GM19025 (cell line): Measurements from ENCODE around the gene TMEM252.
A peak's percentile ranks its signal among the peaks of the same experiment; 100 is the strongest.

Source experiments
- ATAC-seq: cut with Tn5 transposase; IDR thresholded peaks from one replicate; pipeline ENCODE4 v1.9.1; 2021; ENCODE audit warnings: mild to moderate bottlenecking, low read depth, moderate library complexity; ENCODE audit not compliant: unreplicated experiment

TMEM252 gene, protein sequence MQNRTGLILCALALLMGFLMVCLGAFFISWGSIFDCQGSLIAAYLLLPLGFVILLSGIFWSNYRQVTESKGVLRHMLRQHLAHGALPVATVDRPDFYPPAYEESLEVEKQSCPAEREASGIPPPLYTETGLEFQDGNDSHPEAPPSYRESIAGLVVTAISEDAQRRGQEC

DNA sequence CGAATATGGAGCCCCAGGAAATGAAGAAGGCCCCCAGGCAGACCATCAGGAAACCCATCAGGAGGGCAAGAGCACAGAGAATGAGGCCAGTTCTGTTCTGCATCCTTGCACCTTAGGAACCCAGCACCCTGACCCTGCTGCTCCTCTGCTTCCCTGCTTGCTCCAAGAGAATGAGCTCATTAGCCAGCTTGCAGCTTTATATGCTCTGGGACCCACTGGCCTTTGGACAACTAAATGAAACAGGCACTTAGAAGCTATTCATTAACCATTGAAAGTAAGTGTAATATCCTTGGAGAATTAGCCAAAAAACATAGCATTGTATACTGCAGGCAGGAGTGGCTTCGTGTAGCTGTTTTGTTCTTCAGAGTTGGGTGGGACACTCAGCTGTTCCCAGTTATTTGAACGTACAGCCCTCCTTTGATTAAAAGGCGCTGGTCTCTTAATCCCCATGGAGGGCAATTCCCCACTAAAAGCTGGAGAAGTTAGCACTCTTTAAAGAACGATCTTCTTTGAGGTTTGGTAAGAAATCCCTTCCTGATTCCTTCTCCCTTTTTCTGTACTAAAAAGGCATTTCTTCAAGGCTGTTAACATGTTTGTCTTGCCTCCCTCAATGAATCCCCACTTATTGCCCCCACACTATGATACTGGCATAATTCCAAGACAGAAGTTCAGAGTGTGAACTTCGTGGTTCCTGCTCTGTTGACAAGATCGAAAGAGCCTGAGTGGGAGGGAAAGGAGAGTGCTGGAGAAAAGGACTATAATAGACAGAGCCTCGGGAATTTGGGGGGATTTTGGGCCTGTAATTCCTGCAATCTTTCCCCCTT lies at the start of gene TMEM252:
TMEM252 (minus strand) TSS at position 172 of the 824 bp plus-strand sequence; CDS start at position 103, 69 bp downstream.
- ATAC-seq, result no peak

DNA sequence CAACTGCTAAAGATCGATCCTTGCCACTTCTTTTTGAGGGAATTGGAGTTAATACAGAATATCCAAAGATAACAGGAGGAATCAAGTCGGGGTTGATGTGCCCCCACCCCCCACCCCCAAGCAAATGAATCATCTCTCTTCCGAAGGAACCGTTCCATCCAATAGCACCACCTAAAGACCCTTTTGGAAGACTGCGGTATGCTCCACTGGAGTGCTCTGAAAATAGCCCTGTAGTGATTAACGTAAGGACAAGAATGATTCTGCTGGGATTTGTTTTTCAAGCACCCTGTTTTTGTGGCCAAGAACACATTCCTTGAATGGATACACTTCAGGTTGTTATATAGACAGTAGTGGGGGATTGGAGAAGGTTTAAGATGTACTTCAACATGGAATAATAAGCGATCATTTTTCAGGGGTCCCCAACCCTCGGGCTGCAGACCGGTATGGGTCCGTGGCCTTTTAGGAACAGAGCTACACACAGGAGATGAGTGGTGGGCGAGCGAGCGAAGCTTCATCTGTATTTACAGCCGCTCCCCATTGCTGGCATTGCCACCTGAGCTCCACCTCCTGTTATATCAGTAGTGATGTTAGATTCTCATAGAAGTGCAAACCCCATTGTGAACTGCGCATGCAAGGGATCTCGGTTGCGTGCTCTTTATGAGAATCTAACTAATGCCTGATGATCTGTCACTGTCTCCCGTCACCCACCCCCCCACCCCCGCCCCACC lies 44.5 kb upstream of the TMEM252 start:
- ATAC-seq, result no peak

DNA sequence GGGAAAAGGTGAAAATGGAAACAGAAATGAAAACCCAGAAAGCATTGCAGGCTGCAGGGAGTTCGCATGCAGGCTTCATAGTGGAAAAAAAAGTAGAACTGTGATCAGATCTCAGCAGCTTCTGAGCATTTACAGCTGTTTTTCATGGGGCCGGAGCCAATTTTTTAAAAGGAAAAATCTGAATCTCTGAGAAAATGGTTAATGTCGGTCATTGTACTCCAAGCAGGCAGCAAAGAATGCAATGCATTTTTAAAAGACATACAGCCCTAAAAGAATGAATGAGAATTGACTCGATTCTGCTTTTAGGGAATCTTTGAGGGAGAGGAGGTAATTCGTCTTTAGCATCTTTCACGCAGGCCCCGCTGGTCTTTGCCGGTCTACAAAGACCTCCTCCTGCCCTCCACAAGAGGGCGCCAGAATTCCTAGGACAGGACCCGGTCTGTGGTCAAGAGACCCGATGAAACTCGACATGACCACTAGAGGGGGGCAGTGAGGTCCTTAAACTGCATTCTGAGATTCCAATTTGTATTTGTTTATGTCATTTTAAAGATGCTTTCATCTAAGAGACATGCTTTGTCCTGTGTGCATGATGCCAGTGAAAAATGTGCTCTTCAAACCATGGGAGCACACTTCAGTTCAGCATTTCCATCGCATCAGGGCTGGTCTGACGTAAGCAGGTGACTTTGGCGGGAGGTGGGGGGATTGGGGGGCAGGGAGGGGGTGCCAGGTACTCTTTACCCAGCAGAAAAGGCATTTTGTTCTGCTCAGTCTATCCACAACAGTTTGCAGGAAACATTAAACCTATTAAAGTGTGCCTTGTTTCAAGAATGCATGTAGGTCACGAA lies 43.7 kb upstream of the TMEM252 start:
- no peak for ATAC-seq

DNA sequence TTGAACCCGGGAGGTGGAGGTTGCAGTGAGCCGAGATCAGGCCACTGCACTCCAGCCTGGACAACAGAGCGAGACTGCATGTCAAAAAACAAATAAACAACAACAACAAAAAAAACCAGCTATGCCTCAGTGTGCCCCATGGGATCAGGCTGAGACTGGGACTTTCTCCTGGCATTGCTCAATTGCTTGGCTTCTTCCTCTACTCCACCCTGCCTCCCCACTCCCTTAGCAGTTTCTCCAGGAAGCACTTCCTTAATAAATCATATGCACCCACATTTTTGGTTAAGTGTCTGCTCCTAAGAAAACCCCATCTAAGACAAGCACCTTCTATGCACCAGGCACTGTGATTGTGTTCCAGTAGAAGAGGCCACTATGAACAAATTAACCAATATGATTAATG lies 41.0 kb upstream of the TMEM252 start:
- no peak for ATAC-seq

DNA sequence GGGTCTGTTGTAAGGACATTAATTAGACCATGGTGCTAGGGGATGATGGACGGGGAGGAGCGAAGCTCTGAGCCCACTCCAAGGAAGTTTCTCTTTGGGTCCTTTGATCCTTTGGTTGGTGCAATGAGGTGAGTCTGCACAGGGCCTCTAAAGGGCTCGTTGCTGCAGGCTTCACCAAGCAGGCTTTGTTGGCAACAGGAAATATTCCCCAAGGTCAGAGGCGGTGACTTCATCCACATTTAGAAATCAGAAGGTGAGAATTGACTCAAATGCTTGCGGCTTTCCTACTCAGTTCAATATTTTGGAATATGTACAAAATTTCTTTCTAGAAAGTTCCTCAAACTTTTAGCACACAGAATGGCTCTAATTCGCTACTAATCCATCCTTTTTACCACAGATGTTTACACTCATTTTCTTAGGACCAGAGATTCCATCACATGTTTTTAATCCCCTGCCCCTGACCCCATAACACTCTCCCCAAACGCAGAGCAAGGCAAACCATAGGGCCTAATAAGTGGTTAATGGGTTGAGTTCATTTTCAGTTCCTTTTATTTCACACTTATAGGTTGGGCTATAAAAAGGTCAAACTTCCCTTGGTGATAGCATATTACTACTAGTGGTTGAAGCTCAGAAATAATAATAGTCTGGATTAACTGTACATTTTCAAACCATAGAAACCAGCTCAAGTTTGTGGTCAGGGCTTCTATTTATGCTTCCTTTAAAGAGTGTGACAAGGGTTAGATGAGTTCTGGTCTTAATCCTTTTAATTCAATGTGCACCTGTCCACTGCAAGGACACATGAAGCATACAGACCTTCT lies 37.3 kb upstream of the TMEM252 start:
- peak; percentile 77 for ATAC-seq

DNA sequence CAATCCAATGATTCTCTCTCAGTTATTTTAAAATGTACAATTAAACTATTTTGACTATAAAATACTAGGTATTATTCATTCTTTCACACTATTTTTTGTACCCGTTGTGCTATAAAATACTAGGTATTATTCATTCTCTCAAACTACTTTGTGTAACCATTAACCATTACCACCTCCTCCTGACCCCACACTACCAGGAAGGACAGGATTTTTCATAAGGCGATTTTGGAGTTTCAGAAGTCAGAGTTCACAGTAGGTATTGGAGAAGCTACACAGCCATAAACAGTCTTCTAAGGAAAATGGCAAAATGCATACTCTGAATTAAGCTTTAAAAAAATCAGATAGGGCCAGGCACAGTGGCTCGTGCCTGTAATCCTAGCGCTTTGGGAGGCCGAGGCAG lies 35.1 kb upstream of the TMEM252 start:
- no peak for ATAC-seq

DNA sequence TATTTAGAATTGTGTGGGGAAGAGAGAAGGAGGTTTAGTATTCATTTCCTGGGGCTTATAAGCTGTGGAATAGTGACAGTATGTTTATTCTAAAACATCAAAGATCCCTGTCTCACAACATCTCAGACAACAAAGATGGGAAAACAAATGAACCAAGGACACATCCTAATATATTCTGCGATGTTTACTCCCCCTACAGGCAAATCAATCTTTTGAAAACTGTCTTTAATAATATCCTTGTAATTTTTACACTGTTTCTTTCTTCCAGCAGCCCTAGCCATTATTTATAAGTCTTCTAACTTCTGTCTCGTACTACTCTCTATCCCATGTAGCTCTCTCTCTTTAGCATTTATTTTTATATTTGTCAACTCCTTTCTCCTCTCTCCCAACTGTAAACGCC lies 33.5 kb upstream of the TMEM252 start:
- no peak for ATAC-seq

DNA sequence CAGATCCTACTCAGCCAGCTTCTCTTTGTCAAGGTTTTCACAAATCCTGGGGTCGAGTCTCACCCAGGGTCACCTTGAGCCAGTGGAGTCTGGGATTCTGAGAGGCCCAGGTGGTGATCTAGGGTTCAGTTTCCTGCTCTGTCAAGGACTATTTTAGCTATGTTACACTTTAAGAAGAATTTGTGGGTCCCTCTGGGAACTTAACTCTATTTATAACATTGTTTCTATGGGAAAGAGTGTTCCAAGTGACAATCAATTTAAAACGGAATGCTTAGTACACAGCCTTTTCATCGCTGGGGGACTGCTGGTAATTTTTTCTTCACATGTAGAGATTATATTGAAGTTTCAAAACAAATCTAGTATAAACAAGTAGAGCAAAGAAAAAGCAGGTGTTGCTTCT lies 26.9 kb upstream of the TMEM252 start:
- no peak for ATAC-seq

DNA sequence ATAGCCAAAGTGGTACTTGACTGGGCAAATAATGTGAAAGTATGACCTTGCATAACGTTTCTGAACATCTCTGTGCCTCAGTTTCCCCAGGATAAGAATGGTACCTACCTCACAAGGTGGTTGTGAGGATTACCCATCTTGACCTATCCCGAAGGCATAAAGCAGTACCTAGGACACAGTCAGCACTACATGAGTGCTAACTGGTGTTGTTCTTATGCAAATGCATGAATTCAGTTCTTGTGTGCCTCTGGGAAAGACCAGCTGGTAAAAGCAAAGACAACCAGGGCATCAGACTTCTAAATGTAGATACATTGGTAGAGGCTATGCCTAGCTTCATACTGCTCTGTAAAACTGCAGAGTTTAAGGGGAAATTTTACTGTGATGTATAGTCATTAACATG lies 21.8 kb upstream of the TMEM252 start:
- ATAC-seq, result no peak

DNA sequence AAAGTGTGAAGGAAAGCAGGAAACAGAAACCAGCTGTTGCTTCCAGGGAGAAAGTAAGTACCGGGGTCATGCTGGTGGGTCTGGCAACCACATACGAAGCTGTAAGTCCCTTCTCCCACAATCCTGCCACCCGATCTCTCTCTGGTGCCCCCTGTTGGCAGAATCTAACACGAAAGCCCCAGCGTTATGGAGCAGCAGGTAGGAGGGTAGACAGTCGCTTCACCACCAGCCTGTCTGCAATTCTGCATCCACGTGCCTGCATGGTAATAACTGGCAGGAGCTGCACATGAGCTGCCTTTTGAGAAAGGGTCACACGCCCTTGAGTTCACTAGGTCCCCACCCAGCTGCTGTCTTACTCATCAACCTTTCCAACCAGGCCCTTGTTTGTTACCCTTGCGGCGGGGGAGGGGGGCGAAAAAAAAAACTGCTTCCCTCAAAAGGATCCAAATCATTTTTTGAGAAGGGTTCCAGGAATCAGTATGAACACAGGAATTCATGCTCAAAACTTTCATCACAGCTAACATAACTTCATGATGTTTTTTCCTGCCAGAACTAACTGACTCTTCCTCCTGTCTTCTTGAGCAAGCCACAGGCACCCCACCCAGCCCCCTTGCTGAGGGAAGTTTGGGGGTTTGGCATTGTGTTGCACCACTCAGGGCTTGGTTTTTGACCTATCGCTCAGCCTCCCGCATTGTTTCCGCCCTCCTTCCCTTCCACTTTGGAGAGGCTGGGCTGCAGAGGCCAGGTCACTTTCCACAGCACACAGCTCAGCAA lies 19.6 kb upstream of the TMEM252 start:
- no peak for ATAC-seq

DNA sequence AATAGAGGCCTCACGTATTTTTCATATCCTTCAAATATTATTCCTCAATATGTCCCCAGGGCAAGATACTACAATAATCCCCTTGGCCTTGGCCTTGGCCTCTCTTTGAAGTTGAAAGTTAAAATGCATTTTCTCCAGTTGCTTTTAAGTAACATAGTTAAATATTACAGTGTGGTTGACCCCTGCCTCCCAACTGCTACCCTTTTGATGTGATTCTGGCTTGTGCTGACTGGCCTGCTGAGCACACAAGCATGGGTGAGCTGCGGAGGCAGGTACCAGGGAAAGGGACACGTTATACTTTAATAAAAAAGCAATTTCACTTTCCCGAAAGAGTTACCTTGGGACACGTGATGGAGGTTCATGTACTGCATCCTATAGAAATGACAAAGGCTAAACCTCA lies 17.9 kb upstream of the TMEM252 start:
- no peak for ATAC-seq

DNA sequence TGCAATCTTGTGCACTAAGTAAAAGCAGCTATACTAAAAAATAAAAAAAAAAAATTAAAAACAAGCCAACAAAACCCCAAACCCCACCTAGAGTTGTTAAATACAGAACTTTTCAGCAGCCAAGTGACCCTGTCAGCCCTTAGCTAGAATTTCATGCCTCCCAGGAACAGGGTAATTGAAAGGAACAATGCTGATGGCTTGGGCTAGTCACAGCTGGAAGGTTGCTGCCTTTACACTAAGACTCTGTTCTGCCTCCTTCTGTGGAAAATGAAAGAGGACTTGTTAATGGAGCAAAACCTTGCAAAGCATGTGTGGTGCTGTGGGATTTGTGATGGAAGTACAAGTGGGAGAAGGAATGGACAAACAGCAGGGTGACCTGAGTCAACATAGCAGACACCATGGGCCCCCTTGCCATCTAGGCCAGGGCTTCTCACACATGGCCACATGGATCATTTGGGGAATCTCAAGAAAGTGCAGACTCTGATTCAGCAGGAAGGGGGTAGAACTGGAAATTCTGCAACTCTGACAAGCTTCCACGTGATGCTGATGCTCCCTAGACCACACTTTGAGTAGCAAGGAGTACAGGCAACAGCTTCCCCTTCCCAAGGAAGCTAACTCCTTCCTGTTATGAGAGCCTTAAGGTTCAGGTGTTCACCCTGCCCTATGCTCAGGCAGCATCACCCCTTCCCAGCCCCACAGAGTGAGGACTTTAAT lies 14.9 kb upstream of the TMEM252 start:
- no peak for ATAC-seq

DNA sequence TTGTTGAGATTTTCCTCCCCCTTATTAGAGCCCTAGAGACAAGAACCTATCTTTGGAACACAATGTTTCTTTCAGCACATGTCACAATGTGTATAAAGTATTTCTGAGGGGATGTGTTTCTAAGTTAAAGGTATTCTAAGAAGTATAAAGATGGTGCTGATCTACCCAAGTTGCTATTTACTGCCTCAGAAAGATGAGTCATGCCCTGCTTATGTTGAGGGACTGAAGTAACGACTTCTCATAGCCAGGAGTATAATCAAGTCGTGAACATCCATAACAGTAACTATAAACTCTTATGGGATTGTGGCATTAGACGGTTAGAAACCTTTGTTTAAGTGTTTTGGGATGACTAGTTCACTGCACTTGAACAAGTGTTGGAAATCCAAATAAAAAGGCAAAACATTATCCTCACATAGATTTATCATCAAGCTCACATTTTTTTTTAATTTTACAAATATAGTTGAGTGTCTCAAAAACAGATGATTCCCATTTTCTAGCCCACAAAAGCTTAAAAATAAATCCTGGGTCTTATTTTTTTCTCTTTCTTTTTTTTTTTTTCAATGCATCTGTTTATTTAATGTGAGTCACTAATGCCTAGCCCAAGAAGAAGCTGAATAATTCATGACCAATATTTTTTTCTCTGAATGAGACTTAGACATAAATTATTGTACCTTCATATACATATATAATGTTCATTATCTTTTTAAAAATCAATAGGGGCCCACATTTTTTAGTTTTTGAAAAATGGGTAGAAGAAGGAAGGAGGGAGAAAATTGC lies 12.2 kb upstream of the TMEM252 start:
- ATAC-seq, result no peak

DNA sequence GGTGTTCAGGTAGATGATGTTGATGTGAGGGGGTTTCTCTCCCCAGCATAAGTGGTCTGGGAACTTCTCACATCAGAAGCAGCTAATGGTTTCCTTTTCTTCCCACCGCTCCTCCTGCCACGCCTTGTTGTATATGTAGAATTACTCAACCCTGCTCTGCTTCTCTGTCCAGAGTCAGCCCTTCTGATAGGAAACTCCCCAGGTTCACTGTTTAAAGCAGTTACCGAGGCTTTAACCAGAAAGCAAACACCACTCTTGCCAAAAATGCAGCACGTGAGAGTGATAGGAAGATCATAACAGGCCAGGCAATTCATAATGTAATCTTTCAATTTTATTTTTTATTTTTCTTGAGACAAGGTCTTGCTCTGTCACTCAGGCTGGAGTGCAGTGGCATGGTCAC lies 10.5 kb upstream of the TMEM252 start:
- ATAC-seq, result no peak

DNA sequence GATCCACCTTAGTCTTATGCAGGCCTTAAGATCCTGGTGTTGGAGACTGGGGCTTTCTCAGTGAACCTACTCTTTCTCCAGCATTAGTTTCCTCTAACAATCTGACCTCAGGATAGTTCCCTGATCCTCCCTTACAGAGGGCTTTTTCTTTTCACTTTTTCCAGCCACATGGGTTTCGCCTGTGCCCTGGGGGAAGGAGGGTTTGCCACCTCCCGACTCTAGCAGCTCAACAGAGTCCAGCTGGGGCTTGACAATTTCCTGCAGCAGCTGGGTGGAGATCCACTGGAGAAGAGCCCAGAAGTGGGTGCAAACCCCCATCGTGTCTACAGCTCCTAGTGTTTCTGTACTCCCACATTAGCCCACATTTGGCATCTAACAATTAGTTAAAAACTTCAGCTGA lies 7.6 kb upstream of the TMEM252 start:
- no peak for ATAC-seq

DNA sequence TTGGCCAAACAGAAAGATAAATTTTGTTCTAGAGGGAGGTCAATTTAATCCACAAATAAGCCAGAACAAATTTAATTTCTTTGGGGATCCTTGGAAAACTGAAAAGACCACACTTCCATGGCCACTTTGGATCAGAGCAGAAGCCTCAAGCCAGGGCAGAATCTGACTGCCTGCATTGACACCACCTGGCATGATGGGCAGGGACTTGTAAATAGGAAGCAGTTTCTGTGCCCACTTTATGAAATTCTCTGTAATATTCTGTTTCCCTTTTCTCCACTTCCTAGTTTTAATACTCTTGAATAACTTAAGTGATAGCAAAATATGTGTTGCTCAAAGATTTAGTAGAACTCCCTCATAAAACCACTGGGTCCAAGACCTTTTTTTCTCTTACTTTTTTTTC lies 6.7 kb upstream of the TMEM252 start:
- no peak for ATAC-seq

DNA sequence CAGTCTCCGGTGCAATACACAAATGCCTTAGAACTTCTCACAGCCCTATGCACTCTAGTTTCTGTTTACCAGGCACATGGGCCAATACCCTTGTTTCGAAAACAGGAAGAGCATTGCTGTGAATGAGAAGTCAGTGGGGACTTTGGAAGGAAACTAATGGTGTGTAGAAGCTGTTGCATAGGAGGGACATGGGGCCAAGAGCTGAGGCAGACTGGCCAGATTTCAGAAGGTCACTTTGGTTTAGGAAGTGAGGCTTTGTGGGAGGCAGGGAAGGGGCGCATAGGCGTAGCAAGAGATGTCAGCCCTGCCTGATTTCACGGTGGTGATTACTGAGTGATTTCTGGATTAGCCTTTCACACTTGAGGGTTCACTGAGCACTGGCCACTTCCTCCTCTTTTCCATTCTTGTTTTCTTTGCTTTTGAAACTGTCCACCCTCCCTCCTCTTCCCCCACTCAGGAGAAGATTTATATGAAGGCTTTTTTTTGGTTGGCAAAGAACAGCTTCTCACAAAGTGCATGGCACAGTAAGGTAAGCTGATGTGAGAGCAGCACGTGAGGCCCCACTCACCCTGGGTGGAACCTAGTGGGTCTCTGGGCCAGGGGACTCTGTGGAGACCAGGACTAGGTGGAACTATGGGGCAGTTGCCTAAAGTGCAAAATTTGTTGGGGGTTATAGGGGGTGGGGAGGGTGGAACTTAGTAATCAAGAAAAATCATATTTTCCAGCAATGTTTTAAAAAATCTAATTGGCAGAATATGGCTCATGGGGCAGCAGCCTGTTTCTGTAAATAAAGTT lies 6.1 kb upstream of the TMEM252 start:
- ATAC-seq, result peak; percentile 80
